Kidney (tissue), 14 donors: Measurements from ENCODE around the gene HOXB7. TPM values are rescaled to one million over a fixed set of nuclear protein-coding genes. Genes with fewer than 3 reads are reported as not detected.

Source experiments
- DNase-seq, 5 donors: peaks; one replicate each; pipeline ENCODE4 v3.0.0-alpha.2; 2013 to 2020
- FAIRE-seq: peaks from 2 replicates; lab custom pipeline; 2012; peaks lifted over from hg19 to GRCh38; lab: Jason Lieb, UNC
- H3K27ac ChIP-seq, 2 donors: one replicate each; pipeline ENCODE4 v1.7.0; 2013; ENCODE audit warnings: low read depth in 2 of 2, low read length in 2 of 2, inconsistent platforms in 1 of 2
- H3K27me3 ChIP-seq: one replicate; pipeline ENCODE4 v1.7.1; 2013; ENCODE audit warnings: low read length, inconsistent platforms; ENCODE audit not compliant: control insufficient read depth, insufficient read depth
- H3K36me3 ChIP-seq, 3 donors: one replicate each; pipeline versions ENCODE4 v1.7.0 to v1.7.1; 2013; ENCODE audit warnings: low read length in 3 of 3, control low read depth in 1 of 3, inconsistent platforms in 1 of 3; ENCODE audit not compliant: insufficient read depth in 3 of 3, control insufficient read depth in 2 of 3
- H3K4me1 ChIP-seq, 3 donors: one replicate each; pipeline versions ENCODE4 v1.7.0 to v1.7.1; 2013; ENCODE audit warnings: low read length in 3 of 3, inconsistent platforms in 1 of 3, low read depth in 1 of 3; ENCODE audit not compliant: control insufficient read depth in 2 of 3, insufficient read depth in 2 of 3
- H3K4me3 ChIP-seq, 3 donors: one replicate each; pipeline versions ENCODE4 v1.7.0 to v1.8.1; 2013; ENCODE audit warnings: low read length in 3 of 3, control low read depth in 1 of 3, inconsistent platforms in 1 of 3
- H3K9ac ChIP-seq, 3 donors: one replicate each; pipeline versions ENCODE4 v1.7.0 to v1.7.1; 2013; ENCODE audit warnings: low read length in 3 of 3, control low read depth in 1 of 3, inconsistent platforms in 1 of 3
- H3K9me3 ChIP-seq, 3 donors: one replicate each; pipeline versions ENCODE4 v1.7.0 to v1.7.1; 2013; ENCODE audit warnings: low read length in 3 of 3, control low read depth in 1 of 3, inconsistent platforms in 1 of 3; ENCODE audit not compliant: control insufficient read depth in 2 of 3, insufficient read depth in 1 of 3
- intact Hi-C: fragments of 100-400 bp; cut with DNase I; formaldehyde crosslinking; loops from one replicate; pipeline ENCODE4 v1.11.1; 2022
- polyA plus RNA-seq: library from polyadenylated mRNA; stranded (reverse); fragments of 350-450 nt; fragmentation: Illumina TruSeq; extraction: RNeasy Lipid Tissue Mini Kit (QIAGEN cat#74804); gene quantifications from one replicate; pipeline ENCODE4 v1.2.3, GENCODE V29; 2014; ENCODE audit warnings: low read depth, low replicate concordance; ENCODE audit not compliant: insufficient read depth
- total RNA-seq: library from RNA; stranded (reverse); fragmentation: NEBNext Ultra II Directional; extraction: Animal tissue kit (Norgen Biotek cat#: 25700); gene quantifications from one replicate; pipeline ENCODE4 v1.2.1, GENCODE V29; 2021
- TF ChIP-seq, protein P1 (sequence below): IDR thresholded peaks from 3 replicates; pipeline ENCODE4 v1.5.1; 2012; ENCODE audit warnings: mild to moderate bottlenecking, moderate library complexity, borderline replicate concordance; ENCODE audit not compliant: insufficient read depth; ENCODE audit errors: extremely low read depth
- donor health status: control.
- donor health status: control.
- donor health status: control.
- donor health status: control.
- donor health status: control.
- donor health status: DM: yes; HTN: yes; CAD: no.
- donor health status: Normal renal cell carcinoma (clear cell type).

HOXB7 gene
- total and polyA plus RNA-seq, 2 donors from 2014 or later = 45.4 to 49.6 TPM

- Histone ChIP-seq H3K9me3 (no peaks in the 10 kb centered on the region), H3K36me3 (no peaks in the 10 kb centered on the region), H3K4me1 (peaks cover 0 to under 1% (median 0%) of the 10 kb centered on the region in 3 donors), H3K4me3 (no peak overlapping the region), H3K27ac (no peak overlapping the region), H3K27me3 (peaks cover 60% of the 10 kb centered on the region), H3K9ac (no peak overlapping the region)
- FAIRE-seq (no peak), DNase-seq (peak in 2 of 5 donors; percentile 3 to 29)
- TF ChIP-seq, protein P1, sequence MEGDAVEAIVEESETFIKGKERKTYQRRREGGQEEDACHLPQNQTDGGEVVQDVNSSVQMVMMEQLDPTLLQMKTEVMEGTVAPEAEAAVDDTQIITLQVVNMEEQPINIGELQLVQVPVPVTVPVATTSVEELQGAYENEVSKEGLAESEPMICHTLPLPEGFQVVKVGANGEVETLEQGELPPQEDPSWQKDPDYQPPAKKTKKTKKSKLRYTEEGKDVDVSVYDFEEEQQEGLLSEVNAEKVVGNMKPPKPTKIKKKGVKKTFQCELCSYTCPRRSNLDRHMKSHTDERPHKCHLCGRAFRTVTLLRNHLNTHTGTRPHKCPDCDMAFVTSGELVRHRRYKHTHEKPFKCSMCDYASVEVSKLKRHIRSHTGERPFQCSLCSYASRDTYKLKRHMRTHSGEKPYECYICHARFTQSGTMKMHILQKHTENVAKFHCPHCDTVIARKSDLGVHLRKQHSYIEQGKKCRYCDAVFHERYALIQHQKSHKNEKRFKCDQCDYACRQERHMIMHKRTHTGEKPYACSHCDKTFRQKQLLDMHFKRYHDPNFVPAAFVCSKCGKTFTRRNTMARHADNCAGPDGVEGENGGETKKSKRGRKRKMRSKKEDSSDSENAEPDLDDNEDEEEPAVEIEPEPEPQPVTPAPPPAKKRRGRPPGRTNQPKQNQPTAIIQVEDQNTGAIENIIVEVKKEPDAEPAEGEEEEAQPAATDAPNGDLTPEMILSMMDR = no peak
- intact Hi-C loops = no loop called here
These were observed 21.1 kb upstream of the HOXB7 start for GRCh38 chr17:48631693-48632578.

GRCh38 chr17:48630925-48631692 lies 20.3 kb upstream of the HOXB7 start:
- FAIRE-seq (no peak), DNase-seq (peak in 4 of 5 donors; percentile 1 to 49 (median 10))
- Histone ChIP-seq H3K27me3 (peaks cover 58% of the 10 kb centered on the region), H3K4me3 (no peak overlapping the region), H3K4me1 (peaks cover 0 to 2% (median 0%) of the 10 kb centered on the region in 3 donors), H3K36me3 (no peaks in the 10 kb centered on the region), H3K9me3 (no peaks in the 10 kb centered on the region), H3K9ac (no peak overlapping the region), H3K27ac (no peak overlapping the region)
- intact Hi-C loops = no loop called here
- TF ChIP-seq, protein P1 = no peak

DNA sequence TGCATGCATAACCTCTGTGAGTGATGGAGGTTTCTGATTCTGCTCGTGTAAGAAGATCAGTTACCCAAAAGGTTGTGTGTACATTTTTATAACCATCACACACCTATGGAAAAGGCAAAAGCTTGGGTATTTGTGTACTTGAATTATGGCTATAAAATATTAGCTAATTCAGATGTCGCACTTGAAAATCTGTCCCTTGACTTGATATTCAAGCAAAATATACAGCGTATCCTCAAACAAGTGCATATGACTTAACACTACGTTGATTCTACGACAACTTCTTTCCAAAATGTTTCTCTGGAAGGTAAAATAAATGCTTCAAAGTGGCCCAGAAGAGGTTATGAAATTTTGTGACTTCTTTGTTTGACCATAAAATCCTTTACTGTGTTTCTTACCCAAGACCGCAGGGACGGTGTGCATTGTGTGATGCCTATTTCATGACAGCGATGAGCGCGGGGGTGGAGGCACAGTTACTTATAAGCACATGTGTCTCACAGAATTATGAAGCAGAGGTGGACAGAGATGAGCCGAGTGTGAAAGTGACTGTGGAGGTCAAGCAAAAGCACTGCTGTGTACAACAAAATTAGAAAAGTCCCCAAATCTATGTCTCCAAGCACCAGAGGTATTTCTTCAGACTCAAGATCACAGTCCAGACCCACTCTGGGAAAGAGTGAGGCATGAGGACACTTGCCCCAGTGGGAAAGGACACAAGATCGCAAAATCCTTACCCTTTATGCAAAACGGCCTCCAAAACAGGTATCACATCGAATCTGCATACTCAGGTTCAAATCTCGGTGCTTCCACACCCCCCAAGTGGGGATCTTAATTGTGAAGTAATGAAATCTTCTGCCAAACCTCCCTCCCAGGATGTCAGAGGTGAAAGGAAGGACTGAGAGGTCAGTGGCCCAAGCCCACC lies 19.4 kb upstream of the HOXB7 start:
- no peak overlapping the region for H3K4me3 ChIP-seq
- no peak overlapping the region for H3K27ac ChIP-seq
- H3K36me3 ChIP-seq = no peaks in the 10 kb centered on the region
- TF ChIP-seq, protein P1 = no peak
- intact Hi-C loops = no loop called here
- FAIRE-seq (no peak), DNase-seq (peak in 3 of 5 donors; percentile 1 to 43 (median 2))
- H3K27me3 ChIP-seq = peaks cover 52% of the 10 kb centered on the region
- H3K4me1 ChIP-seq = peaks cover 0 to 2% (median 0%) of the 10 kb centered on the region in 3 donors
- no peak overlapping the region for H3K9ac ChIP-seq
- H3K9me3 ChIP-seq = no peaks in the 10 kb centered on the region
